Measurements from ENCODE around the gene SEC61A1.

GRCh38 chr3:128084675-128085021 is 32.4 kb downstream of the SEC61A1 start:
- TF ChIP-seq, protein P1, sequence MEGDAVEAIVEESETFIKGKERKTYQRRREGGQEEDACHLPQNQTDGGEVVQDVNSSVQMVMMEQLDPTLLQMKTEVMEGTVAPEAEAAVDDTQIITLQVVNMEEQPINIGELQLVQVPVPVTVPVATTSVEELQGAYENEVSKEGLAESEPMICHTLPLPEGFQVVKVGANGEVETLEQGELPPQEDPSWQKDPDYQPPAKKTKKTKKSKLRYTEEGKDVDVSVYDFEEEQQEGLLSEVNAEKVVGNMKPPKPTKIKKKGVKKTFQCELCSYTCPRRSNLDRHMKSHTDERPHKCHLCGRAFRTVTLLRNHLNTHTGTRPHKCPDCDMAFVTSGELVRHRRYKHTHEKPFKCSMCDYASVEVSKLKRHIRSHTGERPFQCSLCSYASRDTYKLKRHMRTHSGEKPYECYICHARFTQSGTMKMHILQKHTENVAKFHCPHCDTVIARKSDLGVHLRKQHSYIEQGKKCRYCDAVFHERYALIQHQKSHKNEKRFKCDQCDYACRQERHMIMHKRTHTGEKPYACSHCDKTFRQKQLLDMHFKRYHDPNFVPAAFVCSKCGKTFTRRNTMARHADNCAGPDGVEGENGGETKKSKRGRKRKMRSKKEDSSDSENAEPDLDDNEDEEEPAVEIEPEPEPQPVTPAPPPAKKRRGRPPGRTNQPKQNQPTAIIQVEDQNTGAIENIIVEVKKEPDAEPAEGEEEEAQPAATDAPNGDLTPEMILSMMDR (IDR thresholded peaks at IDR 0.05; ENCODE audit: low read depth, low read length): no peak
- TF ChIP-seq EZH2phosphoT487 (IDR thresholded peaks at IDR 0.05; ENCODE audit: low read depth): no peak

Data from OCI-LY3 (cell line).